Upper lobe of left lung (tissue), 4 donors: ENCODE measurements around the gene MAMDC2.

Experiments
- CTCF ChIP-seq, 6 experiments: fragments of 450-650 bp in 4 of 6; fragments of 200-600 bp in 2 of 6; sonication (generic) in 2 of 6; IDR thresholded peaks; one replicate each; pipeline ENCODE4 v1.5.1; 2016 to 2019; ENCODE audit warnings: antibody characterized with exemption in 6 of 6
- EP300 ChIP-seq, 4 donors: sonication (generic); formaldehyde crosslinking; IDR thresholded peaks; one replicate each; pipeline ENCODE4 v1.5.1; 2017; ENCODE audit warnings: antibody characterized with exemption in 4 of 4, control low read depth in 2 of 4
- POLR2A ChIP-seq, 4 donors: fragments of 450-650 bp; IDR thresholded peaks; one replicate each; pipeline ENCODE4 v1.5.1; 2016 to 2017; ENCODE audit warnings: antibody characterized with exemption in 4 of 4, mild to moderate bottlenecking in 2 of 4
- POLR2AphosphoS5 ChIP-seq, 2 donors: sonication (generic); formaldehyde crosslinking; IDR thresholded peaks; one replicate each; pipeline ENCODE4 v1.5.1; 2017; ENCODE audit warnings: antibody characterized with exemption in 2 of 2

- TF ChIP-seq CTCF (IDR thresholded peaks at IDR 0.05) (no peak), POLR2A (IDR thresholded peaks at IDR 0.05) (no peak), EP300 (IDR thresholded peaks at IDR 0.05) (no peak), POLR2AphosphoS5 (IDR thresholded peaks at IDR 0.05) (no peak)
These were observed 7.0 kb upstream of the MAMDC2 start for GRCh38 chr9:70036641-70037040.
